Activated T-cell treated with anti-CD3 and anti-CD28 coated beads for 24 hours (primary cell): ENCODE measurements around the gene WNT9B.

ENCODE experiments used
- DNase-seq: peaks from one replicate; pipeline ENCODE4 v3.0.0-alpha.2; 2020; ENCODE audit warnings: low read depth

Gene WNT9B

DNA sequence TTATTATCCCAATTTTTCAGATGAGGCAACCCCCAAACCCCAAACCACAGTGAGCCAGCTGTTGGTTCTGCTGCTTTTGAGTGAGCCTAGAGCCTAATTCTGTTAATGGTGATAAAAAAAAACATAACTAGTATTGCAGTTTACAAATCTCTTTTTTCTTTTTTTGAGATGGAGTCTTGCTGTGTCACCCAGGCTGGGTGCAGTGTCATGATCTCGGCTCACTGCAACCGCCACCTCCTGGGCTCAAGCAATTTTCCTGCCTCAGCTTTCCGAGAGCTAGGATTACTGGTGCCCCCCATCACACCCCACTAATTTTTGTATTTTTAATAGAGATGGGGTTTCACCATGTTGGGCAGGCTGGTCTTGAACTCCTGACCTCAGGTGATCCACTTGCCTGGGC lies 3.1 kb downstream of the WNT9B start:
- DNase-seq: no peak

DNA sequence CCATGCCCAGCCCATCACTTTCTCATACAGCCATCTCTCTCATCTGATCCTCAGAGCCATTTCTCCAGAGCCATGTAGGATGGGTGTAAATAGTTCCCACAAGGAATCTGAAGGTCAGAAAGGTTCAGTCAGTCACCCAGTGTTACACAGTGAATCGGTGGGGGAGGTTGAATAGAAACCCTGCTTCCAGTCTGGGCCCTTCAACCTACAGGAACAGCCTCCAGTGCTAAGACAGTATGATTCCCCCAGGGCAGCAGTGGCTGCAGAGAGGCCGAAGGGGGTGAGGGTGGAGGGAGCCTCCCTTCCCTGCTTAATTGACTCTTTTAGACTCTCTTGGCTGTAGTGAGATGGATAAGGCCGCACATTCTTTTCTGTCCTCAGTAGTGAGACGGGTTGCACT lies 3.6 kb downstream of the WNT9B start:
- DNase-seq: no peak

DNA sequence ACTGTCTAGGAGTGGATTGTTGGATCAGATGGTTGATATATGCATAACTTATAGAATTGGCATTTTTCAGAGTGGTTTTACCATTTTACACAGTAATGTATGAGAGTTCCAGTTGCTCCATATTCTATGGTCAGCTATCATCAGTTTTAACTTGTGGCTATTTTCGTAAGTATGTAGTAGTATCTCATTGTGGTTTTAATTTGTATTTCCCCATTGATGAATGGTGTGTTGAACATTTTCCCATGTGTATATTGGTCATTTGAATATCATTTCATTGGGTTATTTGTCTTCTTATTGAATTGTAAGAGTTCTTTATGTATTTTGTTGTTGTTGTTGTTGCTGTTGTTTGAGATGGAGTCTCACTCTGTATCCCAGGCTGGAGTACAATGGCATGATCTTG lies 6.2 kb downstream of the WNT9B start:
- no peak for DNase-seq

DNA sequence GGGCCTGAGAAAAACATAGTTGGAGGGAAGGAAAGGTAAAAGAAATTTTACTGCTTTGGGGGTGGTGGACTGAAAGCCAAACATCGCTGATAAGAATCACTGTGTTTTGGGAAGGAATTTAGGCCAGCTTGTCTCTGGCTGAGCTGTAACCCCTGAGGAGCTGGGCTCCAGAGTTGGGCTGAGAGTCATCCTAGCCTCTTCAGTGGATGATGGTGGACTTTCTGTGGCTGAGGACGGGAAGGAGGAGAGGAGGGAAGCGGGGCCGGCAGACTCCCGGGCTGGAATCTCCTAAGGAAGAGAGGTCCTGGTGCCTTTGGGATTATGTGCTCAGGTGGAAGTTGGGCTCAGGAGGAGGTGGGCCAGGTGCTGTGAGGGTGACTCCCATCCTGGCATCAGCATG lies 8.6 kb downstream of the WNT9B start:
- DNase-seq: no peak

DNA sequence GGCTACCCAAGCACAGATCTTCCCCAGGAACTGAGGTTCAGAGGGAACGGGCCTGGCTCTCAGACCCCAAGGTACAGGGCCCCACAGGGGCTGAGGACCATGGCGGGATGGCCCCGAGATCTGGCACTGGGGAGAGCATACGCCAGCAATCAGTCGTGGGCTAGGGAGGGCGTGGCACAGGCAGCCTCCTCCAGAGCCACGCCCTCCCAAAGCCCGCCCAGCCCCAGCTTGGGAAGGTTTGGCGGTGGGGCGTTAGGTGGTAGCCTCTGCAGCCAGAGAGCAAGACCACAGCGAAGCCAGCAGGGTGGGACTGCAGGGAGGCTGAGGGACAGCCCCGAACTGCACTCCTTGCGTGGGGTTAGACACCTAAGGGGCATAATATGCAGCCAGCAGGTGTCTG lies 11.6 kb downstream of the WNT9B start:
- DNase-seq: no peak

DNA sequence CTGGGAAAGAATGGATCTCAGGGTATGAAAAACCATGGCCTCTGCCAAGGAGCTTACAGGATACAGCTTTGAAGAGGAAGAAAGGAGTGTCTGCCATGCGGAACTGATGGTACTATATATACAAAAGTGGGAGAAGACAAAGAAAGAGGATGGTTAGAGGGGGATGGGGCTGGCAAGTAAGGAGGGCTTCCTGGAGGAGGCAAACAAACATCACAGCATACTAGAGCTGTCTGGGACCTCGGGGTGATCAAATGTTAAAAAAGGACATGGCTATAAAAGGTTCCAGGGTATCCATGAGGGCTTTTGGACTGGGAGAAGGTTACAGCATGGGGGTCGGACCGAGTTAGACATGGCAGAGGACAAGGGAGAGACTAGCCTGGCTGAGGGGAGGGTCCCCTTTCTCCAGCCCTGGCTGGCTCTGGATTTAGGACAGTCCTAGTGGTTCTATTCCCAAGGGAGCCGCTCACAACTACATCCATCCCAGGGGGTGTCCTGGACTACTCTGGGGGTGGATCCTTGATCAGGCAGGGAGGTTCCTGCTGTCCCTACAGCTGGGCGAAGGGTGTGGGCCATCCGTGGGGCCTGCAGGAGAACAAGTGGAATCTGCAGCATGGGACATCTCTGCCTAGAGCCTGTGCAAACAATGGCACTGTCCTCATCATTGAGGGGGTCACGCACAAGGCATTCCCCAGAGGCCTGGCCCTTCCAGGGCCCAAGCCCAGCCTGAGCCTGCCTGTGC lies 12.2 kb downstream of the WNT9B start:
- DNase-seq: no peak

DNA sequence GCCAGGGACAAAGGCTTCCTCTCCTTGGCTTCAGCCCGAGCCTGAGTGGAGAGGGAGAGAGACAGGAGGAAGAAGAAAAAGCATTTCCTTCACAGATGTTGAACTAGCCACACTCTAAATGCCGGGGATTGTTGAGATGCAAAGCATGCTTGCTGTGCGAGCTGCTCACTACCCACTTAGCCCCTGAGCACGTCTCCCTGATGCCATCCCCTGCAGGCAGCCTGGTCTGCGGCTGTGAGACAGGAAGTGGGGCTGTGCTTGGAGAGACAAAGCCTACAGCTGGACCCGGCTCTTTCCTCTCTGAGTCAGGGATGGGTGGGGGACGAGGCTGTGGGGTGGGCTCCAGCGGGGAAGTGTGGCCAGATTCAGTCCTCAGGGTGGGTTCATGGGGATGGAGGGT lies 13.7 kb downstream of the WNT9B start:
- no peak for DNase-seq

DNA sequence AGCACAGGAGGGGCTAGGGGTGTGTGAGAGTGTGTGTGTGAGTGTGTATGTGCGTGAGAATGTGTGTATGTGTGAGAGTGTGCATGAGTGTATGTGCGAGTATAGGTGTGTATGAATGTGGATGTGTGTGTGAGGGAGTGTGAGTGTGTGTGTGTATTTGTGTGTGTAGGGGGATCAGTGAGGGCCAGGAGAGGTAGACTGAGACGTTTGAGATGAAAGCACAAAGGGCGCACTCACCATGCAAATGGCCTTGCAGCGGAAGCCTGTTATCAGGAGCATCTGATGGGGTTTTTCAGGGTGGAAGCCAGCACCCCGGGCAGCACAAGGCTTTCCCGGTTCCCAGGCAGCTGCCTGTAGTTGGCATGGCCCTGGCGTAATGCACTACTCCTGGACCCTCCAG lies 14.9 kb downstream of the WNT9B start:
- DNase-seq: no peak

DNA sequence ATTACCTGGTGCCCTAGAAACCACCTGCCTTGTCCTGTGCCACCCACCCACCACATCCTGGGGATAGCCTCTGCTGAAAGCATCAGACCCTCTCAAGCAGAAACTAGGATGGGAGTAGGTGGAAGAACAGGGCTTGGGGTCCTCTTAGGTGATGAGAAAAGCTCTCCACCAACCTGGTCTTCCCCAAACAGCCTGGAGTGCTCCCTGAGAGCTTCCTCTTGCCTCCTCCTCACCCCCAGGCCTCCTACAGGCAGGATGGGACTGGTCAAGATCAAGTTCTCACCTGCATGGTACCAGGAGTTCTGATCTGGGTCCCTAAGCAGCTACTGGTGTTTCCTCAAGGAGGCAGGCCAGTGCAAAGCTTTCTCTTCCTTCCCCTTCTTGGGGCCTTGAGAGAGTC lies 15.4 kb downstream of the WNT9B start:
- DNase-seq: no peak

DNA sequence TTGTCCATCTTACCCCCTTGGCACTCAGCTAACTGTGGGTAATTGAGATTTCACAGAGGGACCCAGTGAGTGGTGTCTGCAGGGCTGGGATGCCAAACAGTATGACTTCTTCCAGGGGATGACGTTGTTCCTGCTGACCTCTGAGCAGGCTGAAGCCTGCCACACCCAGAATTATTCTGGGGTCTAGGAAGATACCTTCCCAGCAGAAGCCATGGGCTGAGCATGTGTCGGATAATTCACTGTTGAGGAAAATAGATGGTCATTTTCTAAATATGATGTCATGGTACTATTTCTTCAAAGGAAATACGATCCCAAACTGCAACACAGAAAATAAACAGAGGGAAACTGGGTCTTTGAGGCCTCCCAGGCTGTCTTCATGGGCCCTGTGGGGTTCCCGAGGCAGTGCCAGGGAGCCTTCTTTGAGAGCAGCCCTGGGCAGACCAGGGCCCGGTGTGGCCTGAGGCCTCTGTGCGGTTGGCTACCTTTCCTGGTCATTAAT lies 17.4 kb downstream of the WNT9B start:
- DNase-seq: no peak

DNA sequence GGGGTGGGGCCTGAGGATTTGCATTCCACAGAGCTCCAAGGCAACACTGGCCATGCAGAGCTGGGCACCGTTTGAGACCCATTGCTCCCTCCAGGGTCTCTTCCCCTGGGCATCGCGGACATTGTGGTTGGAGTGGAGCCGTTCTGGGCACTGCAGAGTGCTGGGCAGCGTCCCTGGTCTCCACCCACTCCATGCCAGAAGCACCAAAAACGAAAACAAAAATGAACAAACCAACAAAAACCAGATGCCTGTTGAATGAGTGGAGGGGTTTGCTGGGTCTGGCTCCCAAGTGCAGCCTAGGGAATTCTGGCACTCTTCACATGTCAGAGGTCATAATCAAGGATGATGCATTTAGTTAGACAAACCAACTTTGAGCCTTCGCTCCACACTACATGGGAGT lies 17.9 kb downstream of the WNT9B start:
- DNase-seq: no peak

DNA sequence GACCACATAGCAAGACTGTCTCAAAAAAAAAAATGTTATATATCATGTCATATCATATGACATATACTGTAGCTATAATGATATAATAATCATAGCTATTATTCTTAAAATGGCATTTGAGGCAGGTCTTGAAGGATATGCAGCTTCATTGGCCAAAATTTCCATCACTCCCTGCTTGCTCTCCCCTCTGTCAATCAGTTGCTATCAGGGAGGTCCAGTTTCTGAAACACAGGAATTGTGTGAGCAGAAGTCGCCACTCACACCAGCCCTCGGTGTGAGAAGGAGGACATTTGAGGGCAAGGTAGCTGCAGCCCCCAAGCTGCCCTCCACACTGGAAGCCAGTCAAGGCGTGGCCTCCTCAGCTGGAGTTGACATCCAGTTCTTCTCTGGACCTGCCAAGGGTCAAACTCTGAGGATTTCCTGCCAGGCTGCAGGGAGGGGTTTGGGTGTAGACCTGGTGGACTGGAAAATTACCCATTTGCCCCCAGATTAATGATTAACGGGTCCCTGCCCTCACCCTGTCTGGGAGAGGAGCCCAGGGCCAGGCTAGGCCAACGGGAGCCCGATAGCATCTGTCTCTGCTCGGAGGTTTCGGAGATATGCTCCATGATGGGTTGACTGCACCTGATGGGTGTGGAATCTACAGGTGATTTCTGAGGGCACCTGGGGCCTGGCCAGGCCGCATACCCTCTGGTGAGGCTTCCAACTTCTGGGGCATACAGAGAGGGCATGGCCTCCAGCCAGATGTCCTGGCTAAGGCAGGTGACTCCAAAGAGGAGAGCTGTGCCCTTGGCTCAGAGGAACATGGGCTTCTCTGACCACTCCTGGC lies 18.8 kb downstream of the WNT9B start:
- no peak for DNase-seq

DNA sequence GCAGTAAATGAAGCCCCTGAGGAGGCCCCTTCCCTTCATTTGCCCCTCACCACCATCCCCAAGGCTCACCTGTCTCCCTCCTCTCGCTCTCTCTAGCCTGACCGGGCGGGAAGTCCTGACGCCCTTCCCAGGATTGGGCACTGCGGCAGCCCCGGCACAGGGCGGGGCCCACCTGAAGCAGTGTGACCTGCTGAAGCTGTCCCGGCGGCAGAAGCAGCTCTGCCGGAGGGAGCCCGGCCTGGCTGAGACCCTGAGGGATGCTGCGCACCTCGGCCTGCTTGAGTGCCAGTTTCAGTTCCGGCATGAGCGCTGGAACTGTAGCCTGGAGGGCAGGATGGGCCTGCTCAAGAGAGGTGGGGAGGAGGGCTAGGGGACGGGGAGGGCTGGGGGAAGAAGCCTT lies 21.0 kb downstream of the WNT9B start:
- DNase-seq: no peak

DNA sequence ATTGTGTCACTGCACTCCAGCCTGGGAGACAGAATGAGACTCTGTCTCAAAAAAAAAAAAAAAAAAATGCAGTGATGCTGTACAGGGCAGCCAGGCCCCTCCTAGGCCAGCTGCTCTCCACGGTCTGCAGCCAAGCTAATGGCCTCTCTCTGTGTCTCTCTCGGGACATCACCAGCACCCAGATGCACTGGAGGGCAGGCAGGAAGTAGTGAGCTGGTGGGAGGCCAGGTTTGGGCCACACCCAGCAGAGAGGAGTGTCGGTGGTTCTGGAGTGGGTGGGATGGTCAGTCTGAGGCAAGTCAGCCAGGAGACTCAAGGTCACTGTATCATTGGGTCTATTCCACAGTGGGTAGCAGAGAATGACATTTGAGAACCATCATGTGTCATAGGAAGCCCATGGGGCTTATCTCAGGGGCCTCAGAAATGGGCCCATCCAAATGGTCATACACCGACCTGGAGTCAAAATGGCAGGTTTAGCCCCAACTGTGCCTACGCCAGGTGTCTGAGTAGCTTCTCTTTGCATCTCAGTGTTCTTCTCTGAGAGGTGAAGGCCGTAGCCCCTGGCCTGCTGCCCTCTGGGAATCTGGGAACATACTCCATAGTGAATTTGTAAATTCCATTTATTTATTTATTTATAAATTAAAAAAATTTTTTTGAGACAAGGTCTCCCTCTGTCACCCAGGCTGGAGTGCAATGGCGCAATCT lies 22.7 kb downstream of the WNT9B start:
- no peak for DNase-seq

DNA sequence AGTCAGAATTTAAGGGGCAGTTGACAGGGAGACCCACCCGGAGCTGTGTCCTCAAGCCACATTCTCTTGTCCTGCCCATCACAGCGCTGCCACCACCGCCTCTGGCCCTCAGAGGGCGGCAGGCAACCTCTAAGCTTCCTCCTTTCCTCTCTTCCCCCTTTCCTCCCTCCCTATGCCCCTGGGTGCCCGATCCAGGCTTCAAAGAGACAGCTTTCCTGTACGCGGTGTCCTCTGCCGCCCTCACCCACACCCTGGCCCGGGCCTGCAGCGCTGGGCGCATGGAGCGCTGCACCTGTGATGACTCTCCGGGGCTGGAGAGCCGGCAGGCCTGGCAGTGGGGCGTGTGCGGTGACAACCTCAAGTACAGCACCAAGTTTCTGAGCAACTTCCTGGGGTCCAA lies 23.5 kb downstream of the WNT9B start:
- DNase-seq: no peak

DNA sequence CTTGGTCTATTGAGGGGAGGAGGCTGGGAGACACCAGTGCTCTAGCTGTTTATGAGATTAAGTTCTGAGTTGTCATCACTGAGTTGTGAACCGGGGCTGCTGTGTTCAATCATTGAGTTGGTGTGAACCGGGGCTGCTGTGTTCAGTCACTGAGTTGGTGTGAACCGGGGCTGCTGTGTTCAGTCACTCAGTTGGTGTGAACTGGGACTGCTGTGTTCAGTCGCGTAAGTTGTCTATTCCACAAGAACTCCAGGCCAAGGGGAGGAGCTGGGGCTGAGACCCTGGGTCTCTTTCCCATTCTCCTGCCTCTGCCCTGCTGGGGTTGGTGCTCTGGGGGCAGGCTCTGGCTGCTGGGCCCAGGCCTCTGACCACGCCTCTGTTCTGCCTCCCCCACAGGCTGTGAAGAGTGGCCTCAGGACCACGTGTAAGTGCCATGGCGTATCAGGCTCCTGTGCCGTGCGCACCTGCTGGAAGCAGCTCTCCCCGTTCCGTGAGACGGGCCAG lies 24.5 kb downstream of the WNT9B start:
- DNase-seq: no peak

DNA sequence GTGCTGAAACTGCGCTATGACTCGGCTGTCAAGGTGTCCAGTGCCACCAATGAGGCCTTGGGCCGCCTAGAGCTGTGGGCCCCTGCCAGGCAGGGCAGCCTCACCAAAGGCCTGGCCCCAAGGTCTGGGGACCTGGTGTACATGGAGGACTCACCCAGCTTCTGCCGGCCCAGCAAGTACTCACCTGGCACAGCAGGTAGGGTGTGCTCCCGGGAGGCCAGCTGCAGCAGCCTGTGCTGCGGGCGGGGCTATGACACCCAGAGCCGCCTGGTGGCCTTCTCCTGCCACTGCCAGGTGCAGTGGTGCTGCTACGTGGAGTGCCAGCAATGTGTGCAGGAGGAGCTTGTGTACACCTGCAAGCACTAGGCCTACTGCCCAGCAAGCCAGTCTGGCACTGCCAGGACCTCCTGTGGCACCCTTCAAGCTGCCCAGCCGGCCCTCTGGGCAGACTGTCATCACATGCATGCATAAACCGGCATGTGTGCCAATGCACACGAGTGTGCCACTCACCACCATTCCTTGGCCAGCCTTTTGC lies 25.0 kb downstream of the WNT9B start:
- DNase-seq: no peak

DNA sequence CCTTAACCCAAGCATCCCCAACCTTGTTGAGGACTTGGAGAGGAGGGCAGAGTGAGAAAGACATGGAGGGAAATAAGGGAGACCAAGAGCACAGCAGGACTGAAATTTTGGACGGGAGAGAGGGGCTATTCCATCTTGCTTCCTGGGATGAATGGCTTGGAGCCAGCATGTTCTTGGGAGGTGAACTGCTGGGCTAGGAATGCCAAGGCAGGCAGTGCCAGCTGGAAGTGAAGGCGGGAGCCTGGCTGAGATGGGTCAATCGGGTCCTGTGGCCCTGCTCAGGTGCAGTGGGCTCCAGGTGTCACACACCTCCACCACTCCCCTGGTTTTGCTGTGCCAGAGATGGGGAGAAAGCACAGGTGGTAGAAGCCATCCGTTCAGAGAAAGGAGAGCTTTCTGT lies 25.5 kb downstream of the WNT9B start:
- no peak for DNase-seq

DNA sequence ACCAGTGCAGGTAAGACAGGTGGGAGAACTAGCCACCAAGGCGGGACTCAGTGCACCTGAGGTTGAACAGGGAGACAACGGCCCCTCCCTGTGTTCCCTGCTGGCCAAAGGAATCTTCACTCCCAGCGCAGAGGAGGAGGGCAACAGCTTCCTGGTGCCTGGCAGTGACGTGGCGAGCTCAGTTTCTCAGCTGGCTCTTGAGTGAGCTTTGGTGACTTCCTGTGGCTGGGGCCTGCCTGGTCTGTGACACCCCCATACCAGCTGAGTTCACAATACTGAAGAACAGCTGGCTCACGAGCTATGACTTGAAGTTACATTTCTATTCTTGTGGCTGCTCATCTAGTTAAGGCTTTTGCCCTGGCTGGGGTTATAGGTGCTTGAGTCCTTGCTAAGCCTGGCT lies 26.1 kb downstream of the WNT9B start:
- DNase-seq: no peak

DNA sequence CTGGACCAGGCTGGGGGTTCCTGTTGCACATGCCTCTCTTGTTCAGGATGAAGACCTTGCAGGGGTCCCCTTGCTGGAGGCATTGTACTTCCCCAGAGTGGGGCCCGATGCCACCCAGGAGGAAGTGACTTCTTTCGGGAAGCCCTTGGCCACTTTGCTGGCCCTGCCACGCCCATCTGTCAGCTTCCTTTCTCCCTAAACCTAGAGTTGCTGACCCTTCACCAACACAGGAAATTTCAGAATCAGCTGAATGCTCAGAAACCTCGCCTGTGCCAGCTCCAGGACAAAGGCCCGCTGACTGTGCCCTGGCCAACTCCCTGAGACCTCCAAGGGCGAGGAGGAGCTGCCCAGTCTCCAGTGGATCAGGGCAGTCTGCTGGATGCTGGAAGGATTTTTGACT lies 26.7 kb downstream of the WNT9B start:
- DNase-seq: no peak

DNA sequence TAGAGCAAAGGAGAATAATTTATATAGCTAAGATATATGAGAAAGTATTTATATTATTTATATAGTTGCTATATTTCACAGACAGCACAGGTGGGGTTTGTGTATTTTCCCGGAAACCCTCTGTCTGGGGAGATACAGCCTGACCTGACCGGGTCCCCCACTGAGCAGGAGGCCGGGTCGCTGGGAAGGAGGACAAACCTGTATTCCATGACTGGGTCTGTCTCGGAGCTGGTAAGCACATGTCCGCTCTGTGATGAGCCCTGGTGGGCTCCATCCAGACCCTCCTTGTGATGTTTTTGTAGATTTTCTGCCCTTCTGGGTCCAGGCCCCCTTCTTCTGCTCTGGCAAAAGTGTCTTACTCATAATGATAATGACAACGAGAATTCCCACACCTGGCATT lies 27.7 kb downstream of the WNT9B start:
- DNase-seq: no peak

DNA sequence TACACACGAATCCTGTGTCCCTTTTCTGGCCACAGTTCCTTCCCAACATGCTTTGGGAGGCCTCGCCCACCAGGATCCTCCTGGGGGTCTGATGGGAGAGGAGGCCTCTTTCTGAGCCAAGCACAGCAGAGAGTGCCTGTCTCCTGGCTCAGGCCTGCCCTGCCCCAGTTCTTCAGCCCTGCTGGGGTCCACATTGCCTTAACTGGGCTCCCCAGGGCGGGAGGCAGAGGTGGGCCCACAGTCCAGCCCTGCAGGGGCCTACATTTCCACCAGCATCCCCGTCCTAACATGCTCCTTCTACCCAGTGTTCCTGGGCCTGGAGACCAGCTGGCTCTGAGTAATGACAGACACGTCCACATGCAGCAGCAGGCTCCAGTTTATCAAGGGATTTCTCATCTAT lies 29.6 kb downstream of the WNT9B start:
- DNase-seq: no peak

DNA sequence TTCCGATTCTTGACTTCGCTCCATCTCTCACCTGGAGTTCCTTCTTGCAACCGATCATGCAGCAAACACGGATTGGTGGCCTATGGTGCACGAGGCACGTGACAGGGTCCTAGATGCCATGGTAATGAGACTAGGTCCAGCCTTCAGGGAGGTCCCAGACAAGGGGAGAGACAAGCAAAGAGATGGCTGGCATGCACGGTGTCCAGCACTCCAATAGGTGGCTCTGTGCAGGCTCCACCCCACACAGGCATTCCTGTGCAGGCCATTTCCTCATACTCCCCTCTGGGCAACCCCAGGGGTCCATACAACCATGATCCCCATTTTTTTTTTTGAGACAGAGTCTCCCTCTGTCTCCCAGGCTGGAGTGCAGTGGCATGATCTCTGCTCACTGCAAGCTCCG lies 31.3 kb downstream of the WNT9B start:
- no peak for DNase-seq
